Activated naive CD8-positive, alpha-beta T cell treated with anti-CD3 and anti-CD28 coated beads, Interleukin-2, amount 50 U/mL, for 16 hours (primary cell): ENCODE measurements around the gene KRTAP19-7.

Experiments used
- DNase-seq: peaks from one replicate; pipeline ENCODE4 v3.0.0-alpha.2; 2020; ENCODE audit warnings: low read depth, low spot score

KRTAP19-7 gene

GRCh38 chr21:30561264-30561895 lies at the start of gene KRTAP19-7:
Gene KRTAP19-7, minus strand, starts transcription at chr21:30561314. Its CDS starts 25 bp downstream, at chr21:30561289.
- no peak for DNase-seq

- DNase-seq: no peak
These were observed 44.9 kb upstream of the KRTAP19-7 start for GRCh38 chr21:30605968-30606367.

- no peak for DNase-seq
These were observed 39.7 kb upstream of the KRTAP19-7 start, which contains the start of gene KRTAP22-1 for GRCh38 chr21:30600787-30601186. Gene KRTAP22-1, plus strand, starts transcription at chr21:30601087.

- no peak for DNase-seq
These were observed 37.7 kb upstream of the KRTAP19-7 start, which contains the start of gene KRTAP6-2 for GRCh38 chr21:30598802-30599201. Gene KRTAP6-2, minus strand, starts transcription at chr21:30598902. Its CDS starts 28 bp downstream, at chr21:30598874.

GRCh38 chr21:30592140-30592539 lies 31.0 kb upstream of the KRTAP19-7 start, which contains the start of gene KRTAP6-3:
Gene KRTAP6-3, plus strand, starts transcription at chr21:30592440. Its CDS starts 6 bp downstream, at chr21:30592446.
- DNase-seq: no peak

- no peak for DNase-seq
These were observed 29.2 kb upstream of the KRTAP19-7 start, which contains the start of gene KRTAP22-2 for GRCh38 chr21:30590297-30590696. Gene KRTAP22-2, minus strand, starts transcription at chr21:30590397.

- no peak for DNase-seq
These were observed 21.8 kb upstream of the KRTAP19-7 start for GRCh38 chr21:30582870-30583269.

GRCh38 chr21:30580132-30580531 lies 19.0 kb upstream of the KRTAP19-7 start:
- DNase-seq: no peak

GRCh38 chr21:30579346-30579745 lies 18.2 kb upstream of the KRTAP19-7 start:
- no peak for DNase-seq

GRCh38 chr21:30577766-30578165 lies 16.7 kb upstream of the KRTAP19-7 start:
- no peak for DNase-seq

GRCh38 chr21:30567617-30568016 lies 6.5 kb upstream of the KRTAP19-7 start:
- no peak for DNase-seq

GRCh38 chr21:30563630-30564029 lies 2.5 kb upstream of the KRTAP19-7 start:
- DNase-seq: no peak

GRCh38 chr21:30563072-30563471 lies 2.0 kb upstream of the KRTAP19-7 start:
- DNase-seq: no peak

GRCh38 chr21:30561957-30562356 lies 843 bp upstream of the KRTAP19-7 start:
- DNase-seq: no peak

GRCh38 chr21:30555095-30555494 lies 6.0 kb downstream of the KRTAP19-7 start:
- no peak for DNase-seq

GRCh38 chr21:30552782-30553181 lies 8.3 kb downstream of the KRTAP19-7 start:
- no peak for DNase-seq

- no peak for DNase-seq
These were observed 19.4 kb downstream of the KRTAP19-7 start, which contains the start of gene KRTAP19-6 for GRCh38 chr21:30541764-30542163. Gene KRTAP19-6, minus strand, starts transcription at chr21:30541864. Its CDS starts 31 bp downstream, at chr21:30541833.

GRCh38 chr21:30518876-30519275 lies 42.2 kb downstream of the KRTAP19-7 start:
- no peak for DNase-seq

- DNase-seq: no peak
These were observed 45.4 kb downstream of the KRTAP19-7 start for GRCh38 chr21:30515681-30516080.
